DOHH2 (cell line): ENCODE results near the gene XBP1.

Source experiments
- H3F3A ChIP-seq: fragments of 200-600 bp; sonication (generic), shearing (Covaris generic); 2 replicates; pipeline ENCODE4 v1.6.0; 2016; ENCODE audit warnings: antibody characterized with exemption, mild to moderate bottlenecking; ENCODE audit not compliant: control insufficient read depth, insufficient read depth
- H3K27ac ChIP-seq: fragments of 200-600 bp; sonication (generic); 2 replicates; pipeline ENCODE4 v1.5.1; 2014; ENCODE audit warnings: low read depth, mild to moderate bottlenecking, low read length, moderate library complexity
- H3K27me3 ChIP-seq: fragments of 200-600 bp; sonication (generic); 2 replicates; pipeline ENCODE4 v1.6.1; 2014; ENCODE audit warnings: mild to moderate bottlenecking, low read length, mixed read lengths; ENCODE audit not compliant: control insufficient read depth
- H3K36me3 ChIP-seq: fragments of 200-600 bp; sonication (generic); 2 replicates; pipeline ENCODE4 v1.6.1; 2014; ENCODE audit warnings: mild to moderate bottlenecking, low read length, moderate library complexity, mixed read lengths; ENCODE audit not compliant: control insufficient read depth
- H3K4me1 ChIP-seq: fragments of 200-600 bp; sonication (generic); 2 replicates; pipeline ENCODE4 v1.6.1; 2014; ENCODE audit warnings: mild to moderate bottlenecking, low read length, mixed read lengths; ENCODE audit not compliant: control insufficient read depth
- H3K4me2 ChIP-seq: fragments of 200-600 bp; sonication (generic); 2 replicates; pipeline ENCODE4 v1.6.0; 2014; ENCODE audit warnings: mild to moderate bottlenecking, low read length, moderate library complexity
- H3K4me3 ChIP-seq: fragments of 200-600 bp; sonication (generic); 2 replicates; pipeline ENCODE4 v1.5.1; 2014; ENCODE audit warnings: mild to moderate bottlenecking, low read length, mixed read lengths
- H3K79me2 ChIP-seq: fragments of 200-600 bp; sonication (generic); 2 replicates; pipeline ENCODE4 v1.6.1; 2014; ENCODE audit warnings: mild to moderate bottlenecking, low read length, mixed read lengths; ENCODE audit not compliant: control insufficient read depth
- H3K9me2 ChIP-seq: fragments of 200-600 bp; sonication (generic); replicated peaks from 2 replicates; pipeline ENCODE4 v1.6.1; 2014; ENCODE audit warnings: mild to moderate bottlenecking, low read length, mixed read lengths; ENCODE audit not compliant: control insufficient read depth
- H3K9me3 ChIP-seq: fragments of 200-600 bp; sonication (generic); 2 replicates; pipeline ENCODE4 v1.6.1; 2014; ENCODE audit warnings: antibody characterized with exemption, low read length, mixed read lengths; ENCODE audit not compliant: control insufficient read depth, insufficient read depth
- H4K20me1 ChIP-seq: fragments of 200-600 bp; sonication (generic); 2 replicates; pipeline ENCODE4 v1.6.0; 2014; ENCODE audit warnings: low read depth, mild to moderate bottlenecking, antibody characterized with exemption, low read length, moderate library complexity; ENCODE audit not compliant: control insufficient read depth, insufficient read depth
- CTCF ChIP-seq: fragments of 200-600 bp; sonication (generic); IDR thresholded peaks from one replicate; pipeline ENCODE4 v1.5.1; 2014; ENCODE audit warnings: antibody characterized with exemption, mild to moderate bottlenecking, low read depth, low read length; ENCODE audit not compliant: poor library complexity, severe bottlenecking
- EZH2phosphoT487 ChIP-seq: fragments of 200-600 bp; sonication (generic); IDR thresholded peaks from 2 replicates; pipeline ENCODE4 v1.6.1; 2017; ENCODE audit warnings: borderline replicate concordance, mild to moderate bottlenecking, antibody characterized with exemption, low read length, moderate library complexity, mixed read lengths

XBP1 gene

GRCh38 chr22:28833276-28833923, 33.0 kb upstream of the XBP1 start:
- H3K36me3 ChIP-seq, result no peaks in the 10 kb centered on the region
- H3K4me2 ChIP-seq, result no peak overlapping the region
- no peaks in the 10 kb centered on the region for H4K20me1 ChIP-seq
- H3K9me2 ChIP-seq, result no peaks in the 10 kb centered on the region
- no peak overlapping the region for H3K27ac ChIP-seq
- no peaks in the 10 kb centered on the region for H3K27me3 ChIP-seq
- H3K9me3 ChIP-seq, result no peaks in the 10 kb centered on the region
- H3K4me1 ChIP-seq, result peaks cover 4% of the 10 kb centered on the region
- H3K79me2 ChIP-seq, result no peaks in the 10 kb centered on the region
- no peaks in the 10 kb centered on the region for H3F3A ChIP-seq
- no peak overlapping the region for H3K4me3 ChIP-seq
- no peak for TF ChIP-seq CTCF
- no peak for TF ChIP-seq EZH2phosphoT487

GRCh38 chr22:28832731-28833130, 32.4 kb upstream of the XBP1 start:
- Histone ChIP-seq H3K4me1 (peaks cover 4% of the 10 kb centered on the region), H3K9me3 (no peaks in the 10 kb centered on the region)

GRCh38 chr22:28831140-28832072, 31.0 kb upstream of the XBP1 start:
- no peaks in the 10 kb centered on the region for H3K9me2 ChIP-seq

More at GRCh38 chr22:28832731-28833130, 32.4 kb upstream of the XBP1 start:
- no peak overlapping the region for H3K4me2 ChIP-seq
- H3K36me3 ChIP-seq, result no peaks in the 10 kb centered on the region
- no peak for TF ChIP-seq EZH2phosphoT487
- no peak for TF ChIP-seq CTCF
- no peak overlapping the region for H3K4me3 ChIP-seq
- H3K27me3 ChIP-seq, result no peaks in the 10 kb centered on the region
- H3K27ac ChIP-seq, result no peak overlapping the region
- no peaks in the 10 kb centered on the region for H3K79me2 ChIP-seq
- H3F3A ChIP-seq, result no peaks in the 10 kb centered on the region
- H3K9me2 ChIP-seq, result no peaks in the 10 kb centered on the region
- no peaks in the 10 kb centered on the region for H4K20me1 ChIP-seq

More at GRCh38 chr22:28831140-28832072, 31.0 kb upstream of the XBP1 start:
- H3K9me3 ChIP-seq, result no peaks in the 10 kb centered on the region
- no peak overlapping the region for H3K4me3 ChIP-seq
- H3K4me1 ChIP-seq, result peaks cover 10% of the 10 kb centered on the region
- no peaks in the 10 kb centered on the region for H3K79me2 ChIP-seq
- TF ChIP-seq CTCF, result no peak
- TF ChIP-seq EZH2phosphoT487, result no peak
- no peaks in the 10 kb centered on the region for H3K36me3 ChIP-seq
- H3K4me2 ChIP-seq, result no peak overlapping the region
- no peak overlapping the region for H3K27ac ChIP-seq
- no peaks in the 10 kb centered on the region for H4K20me1 ChIP-seq
- no peaks in the 10 kb centered on the region for H3F3A ChIP-seq
- H3K27me3 ChIP-seq, result no peaks in the 10 kb centered on the region
